ENCODE results near the gene ECE2.

ECE2 gene

DNA sequence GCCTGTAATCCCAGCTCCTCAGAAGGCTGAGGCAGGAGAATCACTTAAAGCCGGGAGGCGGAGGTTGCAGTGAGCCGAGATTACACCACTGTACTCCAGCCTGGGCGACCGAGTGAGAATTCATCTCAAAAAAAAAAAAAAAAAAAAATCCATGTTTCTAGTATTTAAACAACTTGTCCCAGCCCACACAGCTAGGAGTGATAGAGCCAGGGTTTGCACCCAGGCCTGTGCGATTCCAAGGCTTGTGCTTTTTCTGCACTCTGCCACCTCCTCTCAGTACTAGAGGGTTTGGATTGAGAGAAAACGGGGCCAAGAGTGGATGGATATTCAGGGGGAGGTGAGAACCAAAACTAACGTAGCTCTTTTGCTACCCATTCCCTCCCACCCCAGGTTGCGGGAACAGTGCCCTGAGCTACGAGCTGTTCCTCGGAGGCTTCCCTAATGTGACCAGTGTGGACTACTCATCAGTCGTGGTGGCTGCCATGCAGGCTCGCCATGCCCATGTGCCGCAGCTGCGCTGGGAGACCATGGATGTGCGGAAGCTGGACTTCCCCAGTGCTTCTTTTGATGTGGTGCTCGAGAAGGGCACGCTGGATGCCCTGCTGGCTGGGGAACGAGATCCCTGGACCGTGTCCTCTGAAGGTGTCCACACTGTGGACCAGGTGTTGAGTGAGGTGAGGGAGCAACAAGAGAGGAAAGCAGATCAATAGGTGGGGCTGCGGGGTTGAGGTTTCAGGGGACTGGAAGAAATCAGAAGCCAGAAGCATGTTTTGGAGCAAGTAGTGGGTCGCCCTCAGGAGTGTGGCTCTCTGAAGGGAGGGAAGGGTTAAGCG, 18.5 kb upstream of the ECE2 start:
- H3K36me3 ChIP-seq (ENCODE audit: control insufficient read depth, low read length) = no peaks in the 10 kb centered on the region
- no peaks in the 10 kb centered on the region for H3K9me3 ChIP-seq (ENCODE audit: control insufficient read depth, insufficient read depth, low read length)
- TF ChIP-seq EZH2phosphoT487 (IDR thresholded peaks at IDR 0.05; ENCODE audit: borderline replicate concordance, low read length) = no peak
- TF ChIP-seq, protein P1, sequence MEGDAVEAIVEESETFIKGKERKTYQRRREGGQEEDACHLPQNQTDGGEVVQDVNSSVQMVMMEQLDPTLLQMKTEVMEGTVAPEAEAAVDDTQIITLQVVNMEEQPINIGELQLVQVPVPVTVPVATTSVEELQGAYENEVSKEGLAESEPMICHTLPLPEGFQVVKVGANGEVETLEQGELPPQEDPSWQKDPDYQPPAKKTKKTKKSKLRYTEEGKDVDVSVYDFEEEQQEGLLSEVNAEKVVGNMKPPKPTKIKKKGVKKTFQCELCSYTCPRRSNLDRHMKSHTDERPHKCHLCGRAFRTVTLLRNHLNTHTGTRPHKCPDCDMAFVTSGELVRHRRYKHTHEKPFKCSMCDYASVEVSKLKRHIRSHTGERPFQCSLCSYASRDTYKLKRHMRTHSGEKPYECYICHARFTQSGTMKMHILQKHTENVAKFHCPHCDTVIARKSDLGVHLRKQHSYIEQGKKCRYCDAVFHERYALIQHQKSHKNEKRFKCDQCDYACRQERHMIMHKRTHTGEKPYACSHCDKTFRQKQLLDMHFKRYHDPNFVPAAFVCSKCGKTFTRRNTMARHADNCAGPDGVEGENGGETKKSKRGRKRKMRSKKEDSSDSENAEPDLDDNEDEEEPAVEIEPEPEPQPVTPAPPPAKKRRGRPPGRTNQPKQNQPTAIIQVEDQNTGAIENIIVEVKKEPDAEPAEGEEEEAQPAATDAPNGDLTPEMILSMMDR (IDR thresholded peaks at IDR 0.05; ENCODE audit: low read depth, low read length, poor library complexity, severe bottlenecking) = no peak
- H3K27ac ChIP-seq (ENCODE audit: low read depth, low read length) = no peak overlapping the region
- no peaks in the 10 kb centered on the region for H3K9me2 ChIP-seq (replicated peaks; ENCODE audit: control insufficient read depth, low read length)
- H3K4me3 ChIP-seq (ENCODE audit: low read length) = no peak overlapping the region
- no peaks in the 10 kb centered on the region; the same call in 1 of the 2 replicates for H3F3A ChIP-seq (ENCODE audit: control insufficient read depth, insufficient read depth)
- H3K4me1 ChIP-seq (ENCODE audit: control insufficient read depth, low read length) = peaks cover 13% of the 10 kb centered on the region; the same call in 1 of the 2 replicates
- H4K20me1 ChIP-seq (ENCODE audit: control insufficient read depth, insufficient read depth, low read depth, low read length) = no peaks in the 10 kb centered on the region
- peaks cover 8% of the 10 kb centered on the region for H3K79me2 ChIP-seq (ENCODE audit: control insufficient read depth, low read length)
- H3K27me3 ChIP-seq (ENCODE audit: control insufficient read depth, low read length) = peaks cover 20% of the 10 kb centered on the region
- H3K4me2 ChIP-seq (ENCODE audit: low read length) = no peak overlapping the region

DNA sequence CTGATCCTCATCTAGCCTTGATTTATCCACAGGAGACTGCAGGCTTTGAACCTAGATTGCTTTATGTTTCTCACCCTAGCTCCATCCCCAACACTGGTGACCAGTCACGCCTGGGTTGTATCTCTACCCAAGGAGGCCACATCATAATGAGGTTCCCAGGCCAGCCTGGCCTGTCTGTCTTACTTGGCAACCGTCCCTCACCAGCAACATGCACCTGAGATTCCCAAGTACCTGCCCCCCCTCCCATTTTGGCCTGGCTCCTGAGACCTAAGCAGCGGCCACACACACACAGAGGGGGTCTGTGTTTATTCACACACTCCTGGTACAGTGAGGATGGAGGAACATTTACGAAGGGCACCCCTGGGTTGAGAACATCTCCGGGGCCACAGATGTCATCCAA, 16.9 kb upstream of the ECE2 start:
- H3F3A ChIP-seq (ENCODE audit: control insufficient read depth, insufficient read depth) = no peaks in the 10 kb centered on the region; the same call in 1 of the 2 replicates
- H3K9me3 ChIP-seq (ENCODE audit: control insufficient read depth, insufficient read depth, low read length) = no peaks in the 10 kb centered on the region
- no peak overlapping the region for H3K4me2 ChIP-seq (ENCODE audit: low read length)
- no peaks in the 10 kb centered on the region for H4K20me1 ChIP-seq (ENCODE audit: control insufficient read depth, insufficient read depth, low read depth, low read length)
- H3K4me3 ChIP-seq (ENCODE audit: low read length) = no peak overlapping the region
- TF ChIP-seq, protein P1 (IDR thresholded peaks at IDR 0.05; ENCODE audit: low read depth, low read length, poor library complexity, severe bottlenecking) = no peak
- no peak for TF ChIP-seq EZH2phosphoT487 (IDR thresholded peaks at IDR 0.05; ENCODE audit: borderline replicate concordance, low read length)
- H3K4me1 ChIP-seq (ENCODE audit: control insufficient read depth, low read length) = peaks cover 14% of the 10 kb centered on the region; the same call in 1 of the 2 replicates
- no peak overlapping the region for H3K27ac ChIP-seq (ENCODE audit: low read depth, low read length)
- H3K27me3 ChIP-seq (ENCODE audit: control insufficient read depth, low read length) = peaks cover 28% of the 10 kb centered on the region
- H3K36me3 ChIP-seq (ENCODE audit: control insufficient read depth, low read length) = no peaks in the 10 kb centered on the region
- no peaks in the 10 kb centered on the region for H3K9me2 ChIP-seq (replicated peaks; ENCODE audit: control insufficient read depth, low read length)
- H3K79me2 ChIP-seq (ENCODE audit: control insufficient read depth, low read length) = peaks cover 4% of the 10 kb centered on the region

DNA sequence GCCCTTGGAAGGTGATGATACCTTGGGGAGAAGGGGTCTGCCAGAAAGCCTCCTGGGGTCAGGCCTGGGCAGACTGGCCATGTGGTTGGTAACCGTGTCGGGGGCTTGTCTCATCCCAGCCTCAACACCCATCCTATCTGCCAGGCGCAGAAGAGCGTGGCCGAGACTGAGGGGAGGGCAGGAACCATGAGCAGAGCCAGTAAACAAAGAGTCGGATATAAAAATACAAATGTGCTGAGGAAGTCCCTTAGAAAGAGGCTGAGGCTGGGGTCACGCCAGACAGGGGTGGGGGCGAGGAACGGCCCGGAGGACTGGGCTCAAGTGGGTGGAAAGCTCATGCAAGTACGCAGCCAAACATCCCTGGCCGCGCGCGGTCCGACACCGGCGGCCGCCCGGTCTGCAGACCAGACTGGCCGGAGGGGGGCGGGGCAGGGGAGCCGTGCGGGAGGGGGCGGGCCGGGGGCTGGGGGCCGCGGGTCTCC, 16.4 kb upstream of the ECE2 start:
- Histone ChIP-seq H3F3A (ENCODE audit: control insufficient read depth, insufficient read depth) (no peaks in the 10 kb centered on the region; the same call in 1 of the 2 replicates), H3K9me2 (replicated peaks; ENCODE audit: control insufficient read depth, low read length) (no peaks in the 10 kb centered on the region), H4K20me1 (ENCODE audit: control insufficient read depth, insufficient read depth, low read depth, low read length) (no peaks in the 10 kb centered on the region), H3K27ac (ENCODE audit: low read depth, low read length) (no peak overlapping the region), H3K4me2 (ENCODE audit: low read length) (no peak overlapping the region), H3K4me1 (ENCODE audit: control insufficient read depth, low read length) (peaks cover 14% of the 10 kb centered on the region; the same call in 1 of the 2 replicates), H3K9me3 (ENCODE audit: control insufficient read depth, insufficient read depth, low read length) (no peaks in the 10 kb centered on the region), H3K36me3 (ENCODE audit: control insufficient read depth, low read length) (no peaks in the 10 kb centered on the region), H3K79me2 (ENCODE audit: control insufficient read depth, low read length) (peaks cover 4% of the 10 kb centered on the region), H3K27me3 (ENCODE audit: control insufficient read depth, low read length) (peaks cover 28% of the 10 kb centered on the region), H3K4me3 (ENCODE audit: low read length) (no peak overlapping the region)
- TF ChIP-seq, protein P1 (IDR thresholded peaks at IDR 0.05; ENCODE audit: low read depth, low read length, poor library complexity, severe bottlenecking) = no peak
- no peak for TF ChIP-seq EZH2phosphoT487 (IDR thresholded peaks at IDR 0.05; ENCODE audit: borderline replicate concordance, low read length)

All from DOHH2 (cell line).